ENCODE data around the gene LSM12.
"Not testable (repeated sequence)": the region's sequence is repeated elsewhere in the genome, so short reads cannot be mapped to it uniquely, and the experiment has no call there.

LSM12 gene

GRCh38 chr17:44039829-44040635 is 26.4 kb downstream of the LSM12 start:
- DNase-seq: no peak

- no peak for DNase-seq
Measured at GRCh38 chr17:44038604-44039011, 27.9 kb downstream of the LSM12 start.

GRCh38 chr17:44037471-44037870 is 29.0 kb downstream of the LSM12 start:
- DNase-seq: no peak

- DNase-seq: not testable (repeated sequence)
Measured at GRCh38 chr17:44034688-44035087, 31.8 kb downstream of the LSM12 start.

- no peak for DNase-seq
Measured at GRCh38 chr17:44033861-44034408, 32.5 kb downstream of the LSM12 start.

GRCh38 chr17:44030482-44030881 is 36.0 kb downstream of the LSM12 start:
- DNase-seq: no peak

GRCh38 chr17:44029736-44030135 is 36.7 kb downstream of the LSM12 start:
- DNase-seq: no peak

- DNase-seq: no peak
Measured at GRCh38 chr17:44024853-44025252, 41.6 kb downstream of the LSM12 start.

- no peak for DNase-seq
Measured at GRCh38 chr17:44024271-44024663, 42.2 kb downstream of the LSM12 start.

- no peak for DNase-seq
Measured at GRCh38 chr17:44023545-44024270, 42.8 kb downstream of the LSM12 start.

- no peak for DNase-seq
Measured at GRCh38 chr17:44022246-44022645, 44.2 kb downstream of the LSM12 start.

GRCh38 chr17:44021227-44021626 is 45.2 kb downstream of the LSM12 start:
- not testable (repeated sequence) for DNase-seq

GRCh38 chr17:44014437-44015172 is 51.9 kb downstream of the LSM12 start, which contains the start of gene TMEM101:
Gene TMEM101 (minus strand): TSS chr17:44014963. CDS start chr17:44014952, 11 bp downstream.
- peak; percentile 93 for DNase-seq

- DNase-seq: no peak
Measured at GRCh38 chr17:44014133-44014436, 52.4 kb downstream of the LSM12 start.

GRCh38 chr17:44012874-44013273 is 53.6 kb downstream of the LSM12 start:
- no peak for DNase-seq

- no peak for DNase-seq
Measured at GRCh38 chr17:44012391-44012790, 54.1 kb downstream of the LSM12 start.

GRCh38 chr17:44011876-44012275 is 54.6 kb downstream of the LSM12 start:
- no peak for DNase-seq

- DNase-seq: no peak
Measured at GRCh38 chr17:44010966-44011647, 55.4 kb downstream of the LSM12 start.

- no peak for DNase-seq
Measured at GRCh38 chr17:44008205-44008909, 58.1 kb downstream of the LSM12 start.

- no peak for DNase-seq
Measured at GRCh38 chr17:44007346-44008204, 58.9 kb downstream of the LSM12 start.
